T-helper 1 cell (primary cell): ENCODE data around the gene AFF3.

Experiments used
- DNase-seq, 5 donors: peaks; one replicate each; pipeline ENCODE4 v3.0.0-alpha.2; 2012 to 2020

The AFF3 gene

DNA sequence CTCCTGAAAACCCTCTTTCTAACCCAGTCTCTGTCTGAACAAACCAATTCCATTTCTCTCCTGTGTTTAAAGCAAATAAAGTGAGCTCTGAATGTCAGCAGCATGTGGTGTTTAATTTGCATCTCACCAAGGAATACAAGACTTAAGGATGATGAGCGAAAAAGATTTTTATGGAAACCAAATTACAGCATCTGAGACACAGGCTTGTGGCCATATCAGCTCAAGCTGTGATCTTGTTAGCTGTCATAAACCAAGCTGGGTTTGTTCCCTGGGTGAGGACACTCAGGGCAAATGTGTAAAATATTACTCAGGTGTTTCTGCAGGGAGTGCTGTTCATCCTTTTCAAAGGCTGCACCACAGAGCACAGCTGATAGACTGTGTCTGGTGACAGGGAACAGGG is 523.2 kb downstream of the AFF3 start:
- no peak for DNase-seq

GRCh38 chr2:99618579-99619097 is 523.8 kb downstream of the AFF3 start:
- DNase-seq: no peak

DNA sequence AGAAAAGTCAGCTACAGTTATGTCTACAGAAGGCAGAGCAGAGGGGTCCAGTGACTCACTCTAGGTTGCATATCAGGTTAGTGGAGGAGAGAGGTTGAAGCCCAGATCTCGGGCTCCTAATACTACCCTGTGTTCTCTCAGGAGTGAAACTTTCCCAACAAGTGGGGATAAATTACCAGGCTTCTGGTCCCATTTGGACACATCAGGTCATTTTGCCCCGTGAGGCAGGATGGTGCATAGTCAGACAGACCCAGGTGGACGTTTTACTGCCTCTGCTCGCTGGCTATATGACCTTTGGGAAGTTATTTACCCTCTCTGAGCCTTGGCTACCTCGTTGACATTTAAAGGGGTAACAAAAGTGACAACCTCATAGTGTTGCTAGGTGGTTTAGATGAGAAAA is 524.6 kb downstream of the AFF3 start:
- DNase-seq: no peak

DNA sequence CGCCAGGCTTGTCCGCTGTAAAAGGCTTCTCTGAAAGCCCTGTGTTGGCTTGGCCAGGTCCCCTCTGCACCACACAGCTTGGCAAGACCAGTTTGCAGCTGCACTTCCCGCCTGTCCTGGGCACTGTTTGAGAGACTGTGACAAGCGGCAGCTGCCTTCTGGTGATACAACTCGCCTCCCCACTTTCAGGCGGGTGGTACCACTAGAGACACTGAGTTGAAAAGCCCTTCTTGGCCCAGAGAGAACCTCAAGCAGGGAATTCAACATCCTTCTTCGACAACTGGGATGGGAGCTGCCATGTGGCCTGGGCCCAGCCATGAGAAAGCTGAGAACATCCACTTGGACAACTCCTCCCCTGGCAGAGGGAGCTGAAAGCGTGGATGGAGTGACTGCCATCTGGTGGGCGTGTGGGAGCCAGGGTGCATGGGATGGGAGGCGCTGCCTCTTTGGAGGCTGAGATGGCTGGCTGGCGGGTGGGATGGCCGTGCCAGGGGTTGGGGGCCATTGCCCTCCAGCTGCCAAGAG is 527.1 kb downstream of the AFF3 start:
- no peak for DNase-seq

GRCh38 chr2:99613980-99614379 is 528.4 kb downstream of the AFF3 start:
- DNase-seq: no peak

- DNase-seq: no peak
Observed at GRCh38 chr2:99611786-99612185, 530.6 kb downstream of the AFF3 start.

DNA sequence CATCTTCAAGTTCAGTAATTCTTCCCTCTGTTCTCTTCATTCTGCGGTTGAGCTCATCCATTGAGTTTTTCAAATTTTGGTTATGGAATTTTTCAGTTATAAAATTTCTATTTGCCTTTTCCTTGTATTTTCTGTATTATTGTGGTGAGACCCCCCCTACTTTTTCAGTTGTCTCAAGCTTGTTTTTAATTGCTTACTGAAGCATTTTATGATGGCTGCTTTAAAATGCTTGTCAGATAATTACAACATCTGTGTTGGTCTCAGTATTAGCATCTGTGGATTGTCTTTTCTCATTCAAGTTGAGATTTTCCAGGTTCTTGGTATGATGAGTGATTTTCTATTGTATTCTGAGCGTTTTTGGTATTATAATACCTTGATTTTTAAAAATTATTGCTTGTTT is 531.4 kb downstream of the AFF3 start:
- no peak for DNase-seq

- no peak for DNase-seq
Observed at GRCh38 chr2:99609851-99610381, 532.5 kb downstream of the AFF3 start.

GRCh38 chr2:99608861-99609260 is 533.5 kb downstream of the AFF3 start:
- no peak for DNase-seq

- DNase-seq: no peak
Observed at GRCh38 chr2:99607861-99608491, 534.4 kb downstream of the AFF3 start.

DNA sequence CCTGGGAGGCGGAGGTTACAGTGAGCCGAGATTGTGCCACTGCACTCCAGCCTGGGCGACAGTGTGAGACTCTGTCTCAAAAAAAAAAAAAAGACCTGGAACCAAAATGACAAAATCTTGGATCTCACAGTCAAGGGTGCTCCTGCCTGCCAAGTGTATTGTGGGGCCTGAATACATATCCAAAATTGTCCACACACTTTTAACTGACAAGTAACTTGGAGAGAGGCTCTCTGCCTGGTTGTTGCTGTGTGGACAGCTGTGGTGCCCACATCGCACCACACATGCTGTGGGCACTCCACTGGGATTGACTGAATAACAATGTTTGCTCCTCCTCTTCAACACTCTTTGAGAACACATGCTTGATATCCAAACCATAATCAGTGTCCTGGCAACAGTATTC is 534.9 kb downstream of the AFF3 start:
- no peak for DNase-seq

DNA sequence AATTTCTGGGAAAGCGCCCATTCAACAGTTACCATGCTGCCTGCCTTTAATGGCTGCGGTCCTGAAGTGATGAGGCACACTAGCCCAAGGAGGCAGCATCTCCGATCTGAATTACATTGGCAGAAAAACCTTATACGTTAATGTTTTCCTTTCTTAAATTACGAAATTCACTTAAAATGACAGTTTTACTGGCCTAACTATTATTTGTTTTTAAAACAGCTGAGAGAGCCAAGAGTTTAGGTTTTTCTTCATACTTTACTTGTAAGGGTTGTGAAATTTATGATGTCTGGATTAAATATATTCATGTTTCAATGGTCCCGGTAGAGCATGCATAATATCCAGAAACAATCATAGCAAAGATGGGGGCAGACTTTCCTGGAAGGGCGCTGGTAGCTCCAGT is 537.4 kb downstream of the AFF3 start:
- DNase-seq: no peak

DNA sequence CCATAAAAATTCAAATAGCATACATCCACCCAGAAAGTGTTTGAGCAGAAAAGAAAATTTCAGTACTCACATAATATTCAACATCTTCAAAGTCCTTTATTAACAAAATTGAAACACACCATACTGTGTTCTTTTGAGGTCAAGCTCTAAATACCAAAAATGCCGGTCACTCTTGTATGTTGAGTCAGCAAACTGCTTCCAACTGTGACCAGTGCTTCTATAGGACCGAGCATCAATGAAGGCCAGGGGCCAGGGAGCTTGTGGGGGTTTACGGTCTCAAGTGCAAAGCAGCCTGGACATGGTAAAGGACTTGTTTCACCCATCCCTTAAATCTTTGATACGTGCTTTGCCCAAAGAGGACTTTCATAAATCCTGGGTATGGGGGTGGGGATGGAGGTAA is 539.9 kb downstream of the AFF3 start:
- DNase-seq: no peak

- DNase-seq: no peak
Observed at GRCh38 chr2:99600981-99601651, 541.3 kb downstream of the AFF3 start.

GRCh38 chr2:99598441-99598840 is 543.9 kb downstream of the AFF3 start:
- no peak for DNase-seq

DNA sequence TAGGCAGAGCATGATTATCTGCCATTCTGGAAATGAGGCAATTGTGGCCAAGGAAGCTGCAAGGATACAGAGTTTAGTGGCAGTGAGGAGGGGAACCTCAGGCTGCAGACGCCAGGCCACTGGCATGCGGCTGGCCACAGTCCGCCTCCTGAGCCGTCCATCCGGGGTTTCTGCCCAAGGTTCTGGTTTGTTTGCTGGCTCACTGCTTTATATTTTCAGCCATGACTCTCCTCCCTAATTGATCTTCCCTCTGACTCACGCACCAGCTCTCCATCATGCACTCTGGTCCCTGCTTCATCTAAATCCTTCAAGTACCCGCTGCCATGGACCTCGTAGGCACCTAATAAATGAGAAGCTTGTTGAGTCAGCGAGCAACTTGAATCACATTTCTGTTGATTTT is 544.8 kb downstream of the AFF3 start:
- DNase-seq: no peak

- DNase-seq: no peak
Observed at GRCh38 chr2:99595373-99595772, 547.0 kb downstream of the AFF3 start.

DNA sequence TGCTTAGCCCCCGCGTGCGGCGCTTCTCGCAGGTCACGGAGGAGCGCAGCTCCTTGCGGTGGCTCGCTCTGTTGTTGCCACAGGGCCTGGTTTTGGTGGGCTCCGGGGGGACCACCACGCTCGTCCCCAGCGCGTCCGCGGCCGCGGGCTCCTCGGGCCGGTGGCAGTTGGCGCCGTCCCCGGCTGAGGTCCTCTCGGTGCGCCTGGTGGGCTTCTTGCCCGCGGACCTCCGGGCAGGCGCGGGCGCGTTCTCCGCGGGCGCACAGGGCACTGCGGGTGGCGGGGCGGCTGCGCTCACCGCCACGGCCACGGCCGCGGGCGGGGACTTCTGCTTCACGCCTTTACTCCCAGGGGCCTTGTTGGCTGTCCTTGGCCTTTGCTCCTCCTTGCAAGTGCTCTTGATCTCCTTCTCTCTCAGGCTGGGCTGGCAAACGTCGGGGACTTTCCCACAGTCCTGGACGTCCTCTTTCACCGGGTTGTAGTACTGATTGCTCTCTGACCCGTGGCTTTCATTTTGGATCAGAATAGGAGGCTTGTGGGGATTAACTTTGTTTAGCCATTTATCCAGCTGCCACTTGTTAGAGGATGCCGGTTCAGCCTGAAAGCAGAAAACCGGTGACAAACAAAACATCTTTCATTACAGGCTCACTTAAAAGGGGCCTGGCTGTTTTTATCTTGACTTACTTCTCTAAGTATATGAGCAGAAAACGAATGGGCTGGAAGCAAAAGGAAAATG is 548.5 kb downstream of the AFF3 start:
- DNase-seq: no peak

- no peak for DNase-seq
Observed at GRCh38 chr2:99576775-99577174, 565.6 kb downstream of the AFF3 start.

- no peak for DNase-seq
Observed at GRCh38 chr2:99573634-99574251, 568.6 kb downstream of the AFF3 start.

GRCh38 chr2:99572373-99573164 is 569.8 kb downstream of the AFF3 start:
- DNase-seq: no peak

GRCh38 chr2:99571954-99572353 is 570.4 kb downstream of the AFF3 start:
- DNase-seq: no peak
